Left lobe of liver (tissue), 2 donors: ENCODE measurements around the gene TJAP1. TPM values are rescaled to one million over a fixed set of nuclear protein-coding genes. Genes with fewer than 3 reads are reported as not detected.
"Not testable (repeated sequence)": the region's sequence is repeated elsewhere in the genome, so short reads cannot be mapped to it uniquely, and the experiment has no call there.

Experiments
- ATAC-seq: fragments of 200-7000 bp; cut with Tn5 transposase; one replicate; pipeline ENCODE4 v1.9.1; 2020; ENCODE audit warnings: mild to moderate bottlenecking, moderate library complexity
- DNase-seq: peaks from one replicate; pipeline ENCODE4 v3.0.0-alpha.2; 2020; ENCODE audit warnings: low spot score
- total RNA-seq: library from RNA; stranded (reverse); gene quantifications from one replicate; pipeline ENCODE4 v1.2.1, GENCODE V29; 2021
- donor health status: DM: no; HTN: no; CAD: no; lungs with moderate emphysema.
- donor health status: DM: no; HTN: yes; CAD: no.

Gene TJAP1
- total RNA-seq, 1 donor from 2014 or later: 14.0 TPM

GRCh38 chr6:43522547-43523261, 45.3 kb downstream of the TJAP1 start:
- DNase-seq (no peak), ATAC-seq (no peak)

- DNase-seq (no peak), ATAC-seq (no peak)
These were observed 45.9 kb downstream of the TJAP1 start for GRCh38 chr6:43523284-43523683.

GRCh38 chr6:43524483-43524961, 47.2 kb downstream of the TJAP1 start:
- DNase-seq (no peak), ATAC-seq (no peak)

GRCh38 chr6:43532201-43532600, 54.8 kb downstream of the TJAP1 start:
- ATAC-seq (no peak), DNase-seq (no peak)

GRCh38 chr6:43538986-43539385, 61.6 kb downstream of the TJAP1 start:
- not testable (repeated sequence) for DNase-seq, ATAC-seq

GRCh38 chr6:43539409-43539808, 62.0 kb downstream of the TJAP1 start:
- DNase-seq, ATAC-seq: not testable (repeated sequence)

GRCh38 chr6:43540507-43540906, 63.1 kb downstream of the TJAP1 start:
- DNase-seq (no peak), ATAC-seq (no peak)

- no peak for DNase-seq
- no peak for ATAC-seq
These were observed 64.6 kb downstream of the TJAP1 start for GRCh38 chr6:43541774-43542471.

GRCh38 chr6:43544461-43544860, 67.1 kb downstream of the TJAP1 start:
- ATAC-seq: no peak

GRCh38 chr6:43547222-43547621, 69.9 kb downstream of the TJAP1 start:
- DNase-seq: no peak
- ATAC-seq: no peak

More at GRCh38 chr6:43544461-43544860, 67.1 kb downstream of the TJAP1 start:
- DNase-seq: no peak

Other genes with a start within 250 kb of the TJAP1 start
- 80.4 TPM for gene DNPH1, start 248.1 kb upstream of the TJAP1 start, total RNA-seq
- 2.0 TPM for gene TTBK1, start 234.1 kb upstream of the TJAP1 start, total RNA-seq
- 269 TPM for gene SLC22A7, start 179.3 kb upstream of the TJAP1 start, total RNA-seq
- 8.4 TPM for gene CRIP3, start 168.7 kb upstream of the TJAP1 start, total RNA-seq
- 9.4 TPM for gene ZNF318, start 107.9 kb upstream of the TJAP1 start, total RNA-seq
- gene ABCC10, start 50.0 kb upstream of the TJAP1 start, total RNA-seq: 11.9 TPM
- not detected for gene DLK2, start 22.0 kb upstream of the TJAP1 start, total RNA-seq
- gene LRRC73, start 32.8 kb downstream of the TJAP1 start, total RNA-seq: 0.40 TPM
- 67.9 TPM for gene YIPF3, start 39.4 kb downstream of the TJAP1 start, total RNA-seq
- gene POLR1C, start 39.5 kb downstream of the TJAP1 start, total RNA-seq: 13.3 TPM
- gene XPO5, start 98.5 kb downstream of the TJAP1 start, total RNA-seq: 14.6 TPM
- 7.2 TPM for gene POLH, start 98.6 kb downstream of the TJAP1 start, total RNA-seq
- 13.7 TPM for gene GTPBP2, start 151.7 kb downstream of the TJAP1 start, total RNA-seq
- 9.8 TPM for gene MAD2L1BP, start 158.3 kb downstream of the TJAP1 start, total RNA-seq
- not detected for gene RSPH9, start 167.5 kb downstream of the TJAP1 start, total RNA-seq
- gene MRPS18A, start 210.2 kb downstream of the TJAP1 start, total RNA-seq: 26.6 TPM